GM12878 (cell line): ENCODE data around the gene SAMD1. TPM values are rescaled to one million over a fixed set of nuclear protein-coding genes. Genes with fewer than 3 reads are reported as not detected.
A peak's percentile ranks its signal among the peaks of the same experiment; 100 is the strongest.

Experiments used
- ATF7 ChIP-seq: fragments of 450-650 bp; IDR thresholded peaks from 2 replicates; pipeline ENCODE4 v1.6.1; 2016; ENCODE audit warnings: low read depth, mild to moderate bottlenecking
- FOXK2 ChIP-seq: fragments of 450-650 bp; IDR thresholded peaks from 2 replicates; pipeline ENCODE4 v1.6.1; 2017; ENCODE audit warnings: mild to moderate bottlenecking, moderate library complexity
- GATAD2B ChIP-seq: fragments of 450-650 bp; conservative IDR thresholded peaks from 2 replicates; pipeline ENCODE4 v1.6.1; 2017; ENCODE audit warnings: low read depth, mild to moderate bottlenecking, moderate library complexity
- HDGF ChIP-seq: fragments of 450-650 bp; IDR thresholded peaks from 2 replicates; pipeline ENCODE4 v1.6.1; 2016; ENCODE audit warnings: antibody characterized with exemption
- KAT2A ChIP-seq: conservative IDR thresholded peaks from 2 replicates; pipeline ENCODE4 v1.6.1; 2011; ENCODE audit warnings: low read depth, low read length; ENCODE audit not compliant: control insufficient read depth
- MEF2A ChIP-seq: IDR thresholded peaks from 2 replicates; pipeline ENCODE4 v1.6.1; 2011; ENCODE audit warnings: low read depth, mild to moderate bottlenecking, low read length, moderate library complexity; ENCODE audit not compliant: insufficient read depth
- MTA3 ChIP-seq: IDR thresholded peaks from 2 replicates; pipeline ENCODE4 v1.6.1; 2012; ENCODE audit warnings: low read length, inconsistent platforms, borderline replicate concordance
- RAD21 ChIP-seq: IDR thresholded peaks from 2 replicates; pipeline ENCODE4 v1.6.1; 2011; ENCODE audit warnings: mild to moderate bottlenecking, low read depth, low read length, moderate library complexity; ENCODE audit not compliant: insufficient read depth
- RB1 ChIP-seq: fragments of 450-650 bp; formaldehyde crosslinking; IDR thresholded peaks from 2 replicates; pipeline ENCODE4 v1.6.1; 2017; ENCODE audit warnings: mild to moderate bottlenecking, borderline replicate concordance
- RUNX3 ChIP-seq: IDR thresholded peaks from 2 replicates; pipeline ENCODE4 v1.6.1; 2012; ENCODE audit warnings: low read length, inconsistent platforms
- SMARCA5 ChIP-seq: fragments of 450-650 bp; IDR thresholded peaks from 2 replicates; pipeline ENCODE4 v1.6.1; 2017; ENCODE audit warnings: mild to moderate bottlenecking
- TBL1XR1 ChIP-seq: IDR thresholded peaks from 2 replicates; pipeline ENCODE4 v1.6.1; 2012; ENCODE audit warnings: low read depth, low read length, improper control_type of control experiment
- ZBTB40 ChIP-seq: fragments of 450-650 bp; IDR thresholded peaks from 2 replicates; pipeline ENCODE4 v1.6.1; 2016; ENCODE audit warnings: mild to moderate bottlenecking, moderate library complexity, borderline replicate concordance
- polyA plus RNA-seq, 11 experiments: library from polyadenylated mRNA; depleted of rRNA in 4 of 11; unstranded in 6 of 11; stranded (reverse) in 5 of 11; fragments of >200 nt; fragmentation: Nextera tagmentation in 4 of 11; fragmentation: Illumina TruSeq in 1 of 11; extraction: Ambion mirVana in 4 of 11; extraction: Trizol in 1 of 11; gene quantifications; 1 replicate in 1 of 11; 2 replicates in 10 of 11; pipeline versions ENCODE4 v1.2.1 to v1.2.3, GENCODE V29; 2011 to 2016; ENCODE audit warnings: inconsistent platforms in 2 of 11, missing spikeins in 2 of 11, low read depth in 1 of 11
- total RNA-seq, 4 experiments: library from RNA; depleted of rRNA in 3 of 4; stranded (reverse); fragments of >200 nt in 3 of 4; fragmentation: Illumina TruSeq in 1 of 4; extraction: Trizol in 1 of 4; gene quantifications; 2 replicates each; pipeline versions ENCODE4 v1.2.1 to v1.2.3, GENCODE V29; 2013 to 2021
- TF ChIP-seq, protein P1 (sequence below): IDR thresholded peaks from 2 replicates; pipeline ENCODE4 v1.6.1; 2012; ENCODE audit warnings: low read length, inconsistent platforms
- TF ChIP-seq, protein P2 (sequence below): IDR thresholded peaks from 2 replicates; pipeline ENCODE4 v1.6.1; 2012; ENCODE audit warnings: improper control_type of control experiment, low read depth, low read length; ENCODE audit not compliant: insufficient replicate concordance
- TF ChIP-seq, protein P3 (sequence below): fragments of 450-650 bp; IDR thresholded peaks from 2 replicates; pipeline ENCODE4 v1.6.1; 2016; ENCODE audit warnings: mild to moderate bottlenecking
- TF ChIP-seq, protein P4 (sequence below): fragments of 150-350 bp; IDR thresholded peaks from 2 replicates; pipeline ENCODE4 v1.6.1; 2014; ENCODE audit warnings: mild to moderate bottlenecking, low read depth, low read length

Gene SAMD1
- total and polyA plus RNA-seq, 10 of the 15 experiments (the other 5 are each of a cell fraction or from before 2014, with no cell fraction given), result 3.0 to 71.7 (median 19.3) TPM

- TF ChIP-seq, protein P1, sequence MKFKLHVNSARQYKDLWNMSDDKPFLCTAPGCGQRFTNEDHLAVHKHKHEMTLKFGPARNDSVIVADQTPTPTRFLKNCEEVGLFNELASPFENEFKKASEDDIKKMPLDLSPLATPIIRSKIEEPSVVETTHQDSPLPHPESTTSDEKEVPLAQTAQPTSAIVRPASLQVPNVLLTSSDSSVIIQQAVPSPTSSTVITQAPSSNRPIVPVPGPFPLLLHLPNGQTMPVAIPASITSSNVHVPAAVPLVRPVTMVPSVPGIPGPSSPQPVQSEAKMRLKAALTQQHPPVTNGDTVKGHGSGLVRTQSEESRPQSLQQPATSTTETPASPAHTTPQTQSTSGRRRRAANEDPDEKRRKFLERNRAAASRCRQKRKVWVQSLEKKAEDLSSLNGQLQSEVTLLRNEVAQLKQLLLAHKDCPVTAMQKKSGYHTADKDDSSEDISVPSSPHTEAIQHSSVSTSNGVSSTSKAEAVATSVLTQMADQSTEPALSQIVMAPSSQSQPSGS, result no peak
- no peak for TF ChIP-seq MEF2A
- peak; percentile 67 for TF ChIP-seq GATAD2B
- TF ChIP-seq RUNX3, result no peak
- TF ChIP-seq, protein P2, sequence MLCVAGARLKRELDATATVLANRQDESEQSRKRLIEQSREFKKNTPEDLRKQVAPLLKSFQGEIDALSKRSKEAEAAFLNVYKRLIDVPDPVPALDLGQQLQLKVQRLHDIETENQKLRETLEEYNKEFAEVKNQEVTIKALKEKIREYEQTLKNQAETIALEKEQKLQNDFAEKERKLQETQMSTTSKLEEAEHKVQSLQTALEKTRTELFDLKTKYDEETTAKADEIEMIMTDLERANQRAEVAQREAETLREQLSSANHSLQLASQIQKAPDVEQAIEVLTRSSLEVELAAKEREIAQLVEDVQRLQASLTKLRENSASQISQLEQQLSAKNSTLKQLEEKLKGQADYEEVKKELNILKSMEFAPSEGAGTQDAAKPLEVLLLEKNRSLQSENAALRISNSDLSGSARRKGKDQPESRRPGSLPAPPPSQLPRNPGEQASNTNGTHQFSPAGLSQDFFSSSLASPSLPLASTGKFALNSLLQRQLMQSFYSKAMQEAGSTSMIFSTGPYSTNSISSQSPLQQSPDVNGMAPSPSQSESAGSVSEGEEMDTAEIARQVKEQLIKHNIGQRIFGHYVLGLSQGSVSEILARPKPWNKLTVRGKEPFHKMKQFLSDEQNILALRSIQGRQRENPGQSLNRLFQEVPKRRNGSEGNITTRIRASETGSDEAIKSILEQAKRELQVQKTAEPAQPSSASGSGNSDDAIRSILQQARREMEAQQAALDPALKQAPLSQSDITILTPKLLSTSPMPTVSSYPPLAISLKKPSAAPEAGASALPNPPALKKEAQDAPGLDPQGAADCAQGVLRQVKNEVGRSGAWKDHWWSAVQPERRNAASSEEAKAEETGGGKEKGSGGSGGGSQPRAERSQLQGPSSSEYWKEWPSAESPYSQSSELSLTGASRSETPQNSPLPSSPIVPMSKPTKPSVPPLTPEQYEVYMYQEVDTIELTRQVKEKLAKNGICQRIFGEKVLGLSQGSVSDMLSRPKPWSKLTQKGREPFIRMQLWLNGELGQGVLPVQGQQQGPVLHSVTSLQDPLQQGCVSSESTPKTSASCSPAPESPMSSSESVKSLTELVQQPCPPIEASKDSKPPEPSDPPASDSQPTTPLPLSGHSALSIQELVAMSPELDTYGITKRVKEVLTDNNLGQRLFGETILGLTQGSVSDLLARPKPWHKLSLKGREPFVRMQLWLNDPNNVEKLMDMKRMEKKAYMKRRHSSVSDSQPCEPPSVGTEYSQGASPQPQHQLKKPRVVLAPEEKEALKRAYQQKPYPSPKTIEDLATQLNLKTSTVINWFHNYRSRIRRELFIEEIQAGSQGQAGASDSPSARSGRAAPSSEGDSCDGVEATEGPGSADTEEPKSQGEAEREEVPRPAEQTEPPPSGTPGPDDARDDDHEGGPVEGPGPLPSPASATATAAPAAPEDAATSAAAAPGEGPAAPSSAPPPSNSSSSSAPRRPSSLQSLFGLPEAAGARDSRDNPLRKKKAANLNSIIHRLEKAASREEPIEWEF, result no peak
- TF ChIP-seq ATF7, result no peak
- TF ChIP-seq TBL1XR1, result no peak
- TF ChIP-seq, protein P3, sequence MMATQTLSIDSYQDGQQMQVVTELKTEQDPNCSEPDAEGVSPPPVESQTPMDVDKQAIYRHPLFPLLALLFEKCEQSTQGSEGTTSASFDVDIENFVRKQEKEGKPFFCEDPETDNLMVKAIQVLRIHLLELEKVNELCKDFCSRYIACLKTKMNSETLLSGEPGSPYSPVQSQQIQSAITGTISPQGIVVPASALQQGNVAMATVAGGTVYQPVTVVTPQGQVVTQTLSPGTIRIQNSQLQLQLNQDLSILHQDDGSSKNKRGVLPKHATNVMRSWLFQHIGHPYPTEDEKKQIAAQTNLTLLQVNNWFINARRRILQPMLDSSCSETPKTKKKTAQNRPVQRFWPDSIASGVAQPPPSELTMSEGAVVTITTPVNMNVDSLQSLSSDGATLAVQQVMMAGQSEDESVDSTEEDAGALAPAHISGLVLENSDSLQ, result no peak
- TF ChIP-seq FOXK2, result no peak
- TF ChIP-seq ZBTB40, result no peak
- TF ChIP-seq HDGF, result no peak
- TF ChIP-seq RAD21, result 0 out of 2 replicates have a peak, but pooled peaks have one; percentile 13
- TF ChIP-seq, protein P4, sequence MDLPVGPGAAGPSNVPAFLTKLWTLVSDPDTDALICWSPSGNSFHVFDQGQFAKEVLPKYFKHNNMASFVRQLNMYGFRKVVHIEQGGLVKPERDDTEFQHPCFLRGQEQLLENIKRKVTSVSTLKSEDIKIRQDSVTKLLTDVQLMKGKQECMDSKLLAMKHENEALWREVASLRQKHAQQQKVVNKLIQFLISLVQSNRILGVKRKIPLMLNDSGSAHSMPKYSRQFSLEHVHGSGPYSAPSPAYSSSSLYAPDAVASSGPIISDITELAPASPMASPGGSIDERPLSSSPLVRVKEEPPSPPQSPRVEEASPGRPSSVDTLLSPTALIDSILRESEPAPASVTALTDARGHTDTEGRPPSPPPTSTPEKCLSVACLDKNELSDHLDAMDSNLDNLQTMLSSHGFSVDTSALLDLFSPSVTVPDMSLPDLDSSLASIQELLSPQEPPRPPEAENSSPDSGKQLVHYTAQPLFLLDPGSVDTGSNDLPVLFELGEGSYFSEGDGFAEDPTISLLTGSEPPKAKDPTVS, result no peak
- TF ChIP-seq RB1, result peak; percentile 90; the same call in 1 of the 2 replicates
- no peak for TF ChIP-seq KAT2A
- peak; percentile 99 for TF ChIP-seq SMARCA5
- TF ChIP-seq MTA3, result no peak
Observed at GRCh38 chr19:14073261-14073924, 17.2 kb downstream of the SAMD1 start (continued).
